ENCODE measurements around the gene GGCT. TPM values are rescaled to one million over a fixed set of nuclear protein-coding genes. Genes with fewer than 3 reads are reported as not detected.

Gene GGCT
- total and polyA plus RNA-seq, 2 of the 8 experiments (the other 6 are each of a cell fraction or from before 2014, with no cell fraction given): 50.0 to 129 TPM

DNA sequence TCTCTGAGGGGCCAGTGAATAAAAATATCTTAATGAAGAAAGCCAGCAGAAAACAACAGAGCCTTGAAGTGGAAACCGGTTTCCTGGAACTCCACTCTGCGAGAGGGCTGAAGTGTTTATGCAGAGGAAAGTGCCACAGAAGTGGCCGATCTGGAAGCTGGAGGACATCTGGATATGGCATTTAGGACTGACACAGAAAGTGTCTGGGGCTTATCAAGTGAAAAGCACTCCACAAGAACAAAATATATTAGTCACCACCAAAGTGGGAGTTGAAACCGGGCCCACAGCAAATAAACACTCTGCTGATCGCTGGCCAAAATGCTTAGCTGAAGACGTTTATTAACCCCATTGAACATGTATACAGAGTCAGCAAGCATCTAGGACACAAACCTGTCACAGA lies 33.9 kb downstream of the GGCT start (continued):
- TF ChIP-seq, protein P1, sequence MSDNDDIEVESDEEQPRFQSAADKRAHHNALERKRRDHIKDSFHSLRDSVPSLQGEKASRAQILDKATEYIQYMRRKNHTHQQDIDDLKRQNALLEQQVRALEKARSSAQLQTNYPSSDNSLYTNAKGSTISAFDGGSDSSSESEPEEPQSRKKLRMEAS (IDR thresholded peaks at IDR 0.05): no peak

Measured in H1 (cell line).